Activated CD8-positive, alpha-beta memory T cell treated with anti-CD3 and anti-CD28 coated beads for 24 hours (primary cell): ENCODE measurements around the gene MAN2A1.
"Not testable (repeated sequence)": the region's sequence is repeated elsewhere in the genome, so short reads cannot be mapped to it uniquely, and the experiment has no call there.

ENCODE experiments used
- DNase-seq: peaks from one replicate; pipeline ENCODE4 v3.0.0-alpha.2; 2020

Gene MAN2A1

GRCh38 chr5:109832207-109833188, 142.8 kb downstream of the MAN2A1 start:
- not testable (repeated sequence) for DNase-seq

DNA sequence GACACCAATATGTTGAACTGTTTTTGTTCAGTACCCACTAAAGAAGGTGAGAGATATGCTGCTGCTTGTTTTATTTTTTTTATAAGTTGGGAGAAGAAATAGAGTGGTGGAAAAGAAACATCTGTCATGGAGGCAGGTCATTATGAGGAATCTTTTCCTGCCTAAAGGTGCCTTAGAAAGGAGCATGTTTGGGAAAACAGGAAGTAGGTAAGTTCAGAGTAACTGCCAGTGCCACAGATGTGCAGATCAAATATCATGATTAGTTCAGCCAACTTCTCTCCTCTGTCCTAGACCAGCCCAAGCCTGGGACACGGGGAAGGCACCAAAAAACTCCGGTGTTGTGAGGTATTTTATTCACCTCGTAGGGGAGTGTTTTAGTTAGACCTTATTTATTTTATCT, 144.2 kb downstream of the MAN2A1 start:
- DNase-seq, result no peak

DNA sequence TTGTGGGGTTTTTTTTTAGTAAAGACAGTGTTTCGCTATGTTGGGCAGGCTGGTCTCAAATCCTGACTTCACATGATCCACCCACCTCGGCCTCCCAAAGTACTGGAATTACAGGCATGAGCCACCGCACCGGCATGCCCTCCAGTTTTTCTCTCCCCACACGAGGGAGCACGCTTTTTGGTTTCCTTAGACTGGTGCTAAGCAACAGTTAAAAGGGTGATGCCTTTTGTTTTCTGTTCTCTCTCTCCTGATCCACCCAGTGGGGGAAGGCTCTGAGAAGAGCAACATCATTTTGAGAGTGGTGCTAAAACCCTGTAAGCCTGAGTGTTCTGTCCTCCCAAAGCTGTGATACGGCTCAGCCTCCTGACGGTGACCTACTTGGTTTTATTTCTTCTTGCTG, 146.6 kb downstream of the MAN2A1 start:
- DNase-seq, result no peak

DNA sequence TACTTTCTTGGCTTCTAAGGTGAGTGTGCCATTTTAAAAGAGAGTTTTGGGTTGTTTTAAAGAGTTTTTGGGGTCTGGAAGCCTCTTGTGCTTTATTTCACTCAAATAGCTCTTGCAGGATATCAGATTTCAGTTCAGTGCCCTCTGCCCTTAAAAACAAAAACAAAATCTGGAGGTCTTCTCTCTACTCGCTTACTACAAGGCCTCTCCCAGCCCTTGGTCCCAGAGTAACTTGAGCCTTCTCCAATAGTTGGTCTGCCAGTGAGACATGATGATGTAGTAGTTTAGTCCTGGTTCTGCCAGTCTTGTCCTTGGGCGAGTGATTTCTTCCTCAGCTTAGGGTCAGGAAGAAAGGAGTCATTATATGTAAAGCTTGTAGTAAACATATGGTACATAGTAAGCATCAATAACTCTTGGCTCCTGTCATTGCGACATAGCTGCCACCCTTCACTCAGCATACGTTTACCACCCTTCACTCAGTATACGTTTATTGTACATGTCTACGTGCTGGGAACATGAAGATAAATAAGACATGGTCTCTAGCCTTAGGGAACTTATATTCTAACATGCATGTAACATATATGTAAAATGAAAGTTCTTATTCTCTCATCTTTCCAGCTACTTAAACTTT, 147.6 kb downstream of the MAN2A1 start:
- no peak for DNase-seq

DNA sequence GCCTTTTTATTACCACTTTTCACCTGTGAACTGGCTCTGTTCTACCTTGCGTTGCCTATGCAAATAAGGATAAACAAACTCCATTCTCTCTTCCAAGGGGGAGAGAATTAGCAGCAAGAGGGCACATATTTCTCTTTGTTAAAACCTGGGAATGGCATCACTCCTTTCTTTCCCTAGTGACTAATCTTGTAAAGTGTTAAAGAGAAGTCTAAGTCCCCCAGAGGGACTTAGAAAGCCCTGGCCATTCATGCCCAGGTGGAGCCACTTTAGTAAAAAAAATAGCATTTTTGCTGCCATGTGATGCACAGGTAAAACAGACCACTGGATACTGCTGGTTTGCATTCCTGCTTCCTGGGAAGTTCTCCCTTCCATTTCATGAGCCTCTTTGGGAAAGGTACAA, 148.4 kb downstream of the MAN2A1 start:
- no peak for DNase-seq

DNA sequence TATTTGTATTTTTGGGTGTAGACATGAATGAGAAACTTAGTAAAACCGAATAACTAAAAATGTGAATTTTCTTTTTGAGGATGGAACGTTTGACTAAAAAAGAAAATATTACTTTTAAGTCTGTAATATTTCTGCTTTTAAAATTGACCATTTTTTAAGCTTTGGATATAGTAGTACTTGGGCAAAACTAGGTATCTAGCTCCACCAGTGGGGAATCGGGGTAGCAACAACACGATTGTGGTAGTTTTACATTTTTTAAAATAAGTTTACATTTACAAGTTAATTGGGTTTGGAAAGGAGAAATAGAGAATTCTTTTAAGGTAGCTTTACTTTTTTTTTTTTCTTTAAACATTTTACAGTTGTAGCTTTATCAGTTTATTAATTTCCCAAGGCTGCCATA, 154.4 kb downstream of the MAN2A1 start:
- no peak for DNase-seq

DNA sequence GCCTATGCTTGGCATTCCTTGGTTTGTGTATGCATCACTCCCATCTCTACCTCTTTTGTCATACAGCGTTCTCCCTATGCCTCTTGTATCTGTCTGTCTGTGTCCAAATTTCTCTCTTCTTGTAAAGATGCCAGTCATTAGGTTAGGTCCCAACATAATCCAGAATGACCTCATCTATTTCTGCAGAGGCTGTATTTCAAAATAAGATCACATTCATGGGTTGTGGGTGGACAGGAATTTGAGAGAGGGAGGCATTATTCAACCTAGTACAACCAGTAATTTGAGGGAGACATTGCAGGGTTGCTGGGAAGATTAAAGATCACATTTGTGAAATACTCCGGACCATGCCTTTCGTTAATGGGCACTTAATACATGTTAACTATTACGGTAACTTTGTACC, 155.0 kb downstream of the MAN2A1 start:
- DNase-seq, result no peak

- no peak for DNase-seq
These were observed 158.4 kb downstream of the MAN2A1 start for GRCh38 chr5:109848130-109848529.

- DNase-seq, result no peak
These were observed 159.9 kb downstream of the MAN2A1 start for GRCh38 chr5:109849478-109850088.

DNA sequence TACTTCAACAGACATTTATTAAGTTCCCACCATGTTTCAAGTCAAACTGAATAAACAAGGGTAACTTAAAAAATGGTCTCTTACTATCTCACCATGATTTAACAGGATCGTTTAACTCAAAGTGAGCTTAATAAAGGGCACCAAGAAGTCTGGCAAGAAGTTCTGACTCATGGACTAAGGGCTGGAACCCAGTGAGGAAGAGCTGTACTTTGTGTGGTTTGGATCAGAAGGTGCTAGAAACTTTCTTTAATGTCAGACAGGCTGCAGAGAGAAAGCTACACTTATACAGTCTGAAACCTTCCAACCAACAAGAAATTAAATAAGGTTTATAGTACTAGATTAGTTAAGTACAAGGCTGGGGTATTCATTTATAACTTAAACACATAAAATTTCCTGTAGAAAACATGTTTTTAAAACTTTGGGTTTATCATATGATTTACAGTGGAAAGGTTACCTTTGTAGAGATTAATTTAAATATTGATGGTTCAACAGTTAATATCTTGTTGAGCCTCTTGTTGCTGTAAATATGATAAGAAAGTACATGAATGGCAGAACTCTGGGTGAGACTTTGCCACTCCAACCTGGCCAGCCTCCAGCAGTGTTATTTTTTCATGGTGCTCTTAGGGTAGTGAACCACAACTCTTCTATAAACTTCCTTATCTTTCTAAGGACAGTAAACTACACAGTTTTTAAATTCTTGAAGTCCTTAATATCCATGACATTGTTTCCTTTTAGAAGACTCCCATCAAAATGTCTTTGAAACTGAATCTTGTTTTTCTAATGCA, 162.8 kb downstream of the MAN2A1 start:
- DNase-seq, result no peak

DNA sequence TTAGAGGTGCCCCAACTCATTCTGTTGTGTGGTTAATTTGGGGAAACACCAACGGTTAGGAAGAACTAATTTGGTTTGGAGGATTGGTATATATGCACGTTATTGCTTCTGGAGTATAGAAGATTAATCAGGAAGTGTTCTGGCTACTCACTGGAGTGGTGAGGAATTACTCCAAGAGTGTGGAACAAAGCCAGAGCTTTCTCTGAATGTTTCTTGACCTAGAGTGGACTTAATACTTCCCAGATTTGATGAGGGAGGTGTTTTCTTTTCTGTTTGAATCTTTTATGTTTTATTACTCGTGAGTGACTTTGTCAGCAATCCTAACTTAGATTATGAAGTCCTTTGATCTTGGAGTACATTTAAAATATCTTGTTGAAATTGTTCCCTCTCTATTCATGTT, 163.7 kb downstream of the MAN2A1 start:
- DNase-seq, result no peak

DNA sequence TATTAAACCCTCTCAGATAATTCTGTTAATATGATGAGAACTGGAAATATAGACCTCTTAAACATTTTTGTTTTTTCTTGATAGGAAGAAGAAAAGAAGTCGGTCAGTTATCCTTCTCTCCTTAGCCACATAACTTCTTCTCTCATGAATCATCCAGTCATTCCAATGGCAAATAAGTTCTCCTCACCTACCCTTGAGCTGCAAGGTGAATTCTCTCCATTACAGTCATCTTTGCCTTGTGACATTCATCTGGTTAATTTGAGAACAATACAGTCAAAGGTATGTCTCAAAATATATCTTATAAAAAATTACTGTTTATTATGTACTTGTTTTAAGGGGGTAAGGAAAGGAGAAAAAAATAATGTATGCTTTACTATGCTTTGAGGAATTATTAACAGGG, 165.3 kb downstream of the MAN2A1 start:
- DNase-seq, result no peak

- no peak for DNase-seq
These were observed 167.8 kb downstream of the MAN2A1 start for GRCh38 chr5:109857405-109858031.

GRCh38 chr5:109859537-109859936, 169.8 kb downstream of the MAN2A1 start:
- no peak for DNase-seq

- DNase-seq, result no peak
These were observed 172.6 kb downstream of the MAN2A1 start for GRCh38 chr5:109862301-109862700.

DNA sequence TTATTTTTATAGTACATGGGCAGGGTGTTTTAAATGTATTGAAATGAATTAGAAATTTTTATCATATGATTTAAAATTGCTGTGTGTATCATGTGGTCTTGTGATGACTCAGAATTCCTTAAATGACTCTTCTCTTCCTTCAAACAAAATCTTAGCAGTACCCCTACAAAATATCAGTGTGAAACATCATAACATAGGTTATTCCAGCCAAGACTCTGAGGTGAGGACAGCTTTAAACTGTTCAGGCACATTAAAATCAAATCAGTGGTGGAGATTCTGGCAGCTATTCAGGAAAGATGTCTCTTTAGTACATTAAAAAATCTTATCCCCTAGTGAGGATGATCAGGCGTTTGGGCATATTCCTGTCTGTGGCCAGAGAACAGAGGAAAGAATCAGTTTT, 174.0 kb downstream of the MAN2A1 start:
- no peak for DNase-seq

- DNase-seq, result no peak
These were observed 175.9 kb downstream of the MAN2A1 start for GRCh38 chr5:109865637-109866036.

- no peak for DNase-seq
These were observed 176.3 kb downstream of the MAN2A1 start for GRCh38 chr5:109866051-109866450.

DNA sequence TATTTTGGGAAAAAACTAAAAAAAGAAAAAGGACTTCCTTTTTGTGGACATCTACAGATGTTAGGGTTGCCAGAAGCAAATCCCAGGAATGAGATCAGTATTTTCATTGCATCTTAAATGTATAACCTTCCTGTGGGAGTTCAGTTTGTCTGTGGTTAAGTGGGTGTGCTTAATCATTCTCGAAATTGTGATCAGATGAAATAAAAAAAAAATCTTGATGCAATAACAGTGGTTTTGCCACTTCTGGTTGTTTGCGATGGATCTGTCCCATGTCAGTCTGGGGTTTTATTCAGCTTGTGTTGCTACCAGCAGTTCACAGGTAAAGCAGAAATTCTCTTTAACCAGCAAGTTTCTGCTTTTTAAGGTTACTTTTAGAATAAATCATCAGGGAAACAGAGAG, 179.0 kb downstream of the MAN2A1 start:
- DNase-seq, result no peak

DNA sequence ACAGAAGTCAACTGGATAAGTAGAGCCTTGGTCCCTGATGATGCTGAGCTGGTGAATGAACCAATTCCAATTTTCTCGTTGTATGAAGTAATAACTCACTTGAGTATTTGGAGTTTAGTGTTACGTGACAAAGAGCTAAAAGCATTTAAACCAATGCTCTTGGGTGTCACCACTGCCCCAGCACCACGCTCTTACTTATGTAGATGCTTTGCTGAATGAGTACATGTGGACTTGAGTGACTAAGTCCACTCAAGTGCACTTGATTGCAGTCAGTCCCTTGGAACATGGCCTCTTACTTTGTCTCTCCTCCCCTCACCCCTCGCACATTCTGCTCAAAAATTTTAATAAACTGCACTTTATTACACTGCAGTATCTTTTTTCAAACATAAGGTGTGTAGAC, 184.0 kb downstream of the MAN2A1 start:
- no peak for DNase-seq

DNA sequence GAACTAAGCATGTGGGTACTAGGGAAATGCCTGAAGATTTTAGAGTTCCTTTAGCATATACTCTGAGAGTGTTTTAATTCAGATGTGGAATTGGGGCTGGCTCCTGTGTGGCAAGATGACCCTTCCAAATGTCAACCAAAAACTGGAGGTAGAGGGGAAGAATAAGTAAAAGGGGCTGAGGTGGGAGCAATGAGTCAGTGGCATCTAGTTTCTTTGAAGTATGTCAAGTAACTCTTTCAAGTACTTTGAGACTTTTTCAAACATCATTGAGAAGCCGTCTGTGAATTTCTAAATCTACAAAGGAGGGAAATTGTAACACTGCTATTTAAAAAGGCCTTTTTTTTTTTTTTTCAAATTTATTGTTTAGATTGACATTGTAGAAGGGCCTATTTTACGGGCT, 184.4 kb downstream of the MAN2A1 start:
- DNase-seq, result no peak

GRCh38 chr5:109876030-109876725, 186.5 kb downstream of the MAN2A1 start:
- DNase-seq, result no peak
